Retinal pigment epithelial cell (primary cell): Measurements from ENCODE around the gene MEGF9.
A peak's percentile ranks its signal among the peaks of the same experiment; 100 is the strongest.
"Not testable (repeated sequence)": the region's sequence is repeated elsewhere in the genome, so short reads cannot be mapped to it uniquely, and the experiment has no call there.

Source experiments
- DNase-seq: peaks from one replicate; pipeline ENCODE4 v3.0.0-alpha.2; 2010; ENCODE audit warnings: low read depth
- H3K4me3 ChIP-seq: 2 replicates; pipeline ENCODE4 v1.5.1; 2011; ENCODE audit warnings: mild to moderate bottlenecking, low read length, control low read depth, moderate library complexity
- TF ChIP-seq, protein P1 (sequence below): conservative IDR thresholded peaks from 2 replicates; pipeline ENCODE4 v1.5.1; 2011; ENCODE audit warnings: low read depth, low read length, control low read depth, inconsistent platforms

Gene MEGF9

DNA sequence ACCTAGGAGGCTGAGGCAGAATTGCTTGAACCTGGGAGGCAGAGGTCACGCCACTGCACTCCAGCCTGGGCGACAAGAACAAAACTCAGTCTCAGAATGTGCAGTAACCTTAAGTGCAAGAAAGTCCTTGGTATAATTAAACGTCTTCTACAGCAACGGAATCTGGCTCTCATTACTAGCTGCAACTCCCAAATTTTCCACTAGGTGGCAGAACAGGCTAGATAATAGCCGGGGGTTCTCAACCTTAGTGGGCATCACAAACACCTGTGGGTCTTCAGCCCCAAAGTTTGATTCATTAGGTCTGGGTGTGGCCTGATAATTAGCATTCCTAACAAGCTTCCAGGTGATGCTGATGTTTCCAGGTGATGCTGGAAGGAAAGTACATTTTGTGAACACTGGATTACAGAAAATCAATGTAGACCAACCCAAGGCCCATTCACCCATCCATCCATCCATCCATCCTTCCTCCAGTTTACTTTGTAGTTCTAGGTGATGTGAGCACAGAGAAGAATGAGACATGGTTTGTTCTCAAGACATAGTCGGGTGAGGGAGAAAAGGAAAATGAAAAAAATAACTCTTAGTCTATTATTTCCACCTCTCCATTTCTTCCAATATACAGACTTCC lies 41.7 kb upstream of the MEGF9 start:
- no peak for DNase-seq
- no peak overlapping the region for H3K4me3 ChIP-seq
- TF ChIP-seq, protein P1, sequence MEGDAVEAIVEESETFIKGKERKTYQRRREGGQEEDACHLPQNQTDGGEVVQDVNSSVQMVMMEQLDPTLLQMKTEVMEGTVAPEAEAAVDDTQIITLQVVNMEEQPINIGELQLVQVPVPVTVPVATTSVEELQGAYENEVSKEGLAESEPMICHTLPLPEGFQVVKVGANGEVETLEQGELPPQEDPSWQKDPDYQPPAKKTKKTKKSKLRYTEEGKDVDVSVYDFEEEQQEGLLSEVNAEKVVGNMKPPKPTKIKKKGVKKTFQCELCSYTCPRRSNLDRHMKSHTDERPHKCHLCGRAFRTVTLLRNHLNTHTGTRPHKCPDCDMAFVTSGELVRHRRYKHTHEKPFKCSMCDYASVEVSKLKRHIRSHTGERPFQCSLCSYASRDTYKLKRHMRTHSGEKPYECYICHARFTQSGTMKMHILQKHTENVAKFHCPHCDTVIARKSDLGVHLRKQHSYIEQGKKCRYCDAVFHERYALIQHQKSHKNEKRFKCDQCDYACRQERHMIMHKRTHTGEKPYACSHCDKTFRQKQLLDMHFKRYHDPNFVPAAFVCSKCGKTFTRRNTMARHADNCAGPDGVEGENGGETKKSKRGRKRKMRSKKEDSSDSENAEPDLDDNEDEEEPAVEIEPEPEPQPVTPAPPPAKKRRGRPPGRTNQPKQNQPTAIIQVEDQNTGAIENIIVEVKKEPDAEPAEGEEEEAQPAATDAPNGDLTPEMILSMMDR = peak; percentile 84

DNA sequence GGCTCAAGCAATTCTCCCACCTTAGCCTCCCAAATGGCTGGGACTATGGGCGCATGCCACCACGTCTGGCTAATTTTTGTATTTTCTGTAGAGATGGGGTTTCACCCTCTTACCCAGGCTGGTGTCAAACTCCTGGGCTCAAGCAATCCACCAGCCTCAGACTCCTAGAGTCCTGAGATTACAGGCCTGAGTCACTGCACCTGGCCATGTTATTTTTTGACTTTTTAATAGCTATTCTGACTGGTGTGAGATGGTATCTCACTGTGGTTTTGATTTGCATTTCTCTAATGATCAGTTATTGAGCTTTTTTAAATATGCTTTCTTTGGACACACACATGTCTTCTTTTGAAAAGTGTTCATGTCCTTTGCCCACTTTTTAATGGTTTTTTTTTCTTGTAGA lies 40.8 kb upstream of the MEGF9 start:
- no peak overlapping the region for H3K4me3 ChIP-seq
- no peak for DNase-seq
- TF ChIP-seq, protein P1 = no peak

DNA sequence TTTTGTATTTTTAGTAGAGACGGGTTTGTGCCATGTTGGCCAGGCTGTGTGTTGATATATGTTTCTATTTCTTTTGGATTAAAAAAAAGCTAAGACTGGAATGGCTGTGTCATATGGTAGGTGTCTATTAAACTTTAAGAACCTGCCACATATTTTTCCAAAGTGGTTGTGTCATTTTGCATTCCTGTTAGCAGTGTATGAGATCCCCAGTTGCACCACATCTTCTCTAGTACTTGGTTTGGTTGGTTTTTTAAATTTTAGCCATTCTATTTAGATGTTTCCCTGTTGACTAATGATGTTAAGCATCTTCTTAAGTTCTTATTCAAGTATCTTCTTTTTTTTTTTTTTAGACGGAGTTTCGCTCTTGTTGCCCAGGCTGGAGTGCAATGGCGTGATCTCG lies 36.2 kb upstream of the MEGF9 start:
- TF ChIP-seq, protein P1 = no peak
- DNase-seq = no peak
- no peak overlapping the region for H3K4me3 ChIP-seq

DNA sequence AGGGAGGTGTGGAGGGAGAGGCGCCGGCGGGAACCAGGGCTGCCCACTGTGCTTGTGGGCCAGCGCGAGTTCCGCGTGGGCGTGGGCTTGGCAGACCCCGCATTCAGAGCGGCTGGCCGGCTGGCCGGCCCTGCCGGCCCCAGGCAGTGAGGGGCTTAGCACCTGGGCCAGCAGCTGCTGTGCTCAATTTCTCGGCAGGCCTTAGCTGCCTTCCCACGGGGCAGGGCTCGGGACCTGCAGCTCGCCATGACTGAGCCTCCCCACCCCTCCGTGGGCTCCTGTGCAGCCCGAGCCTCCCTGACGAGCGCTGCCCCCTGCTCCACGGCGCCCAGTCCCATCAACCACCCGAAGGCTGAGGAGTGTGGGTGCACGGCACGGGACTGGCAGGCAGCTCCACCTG lies 32.1 kb upstream of the MEGF9 start:
- H3K4me3 ChIP-seq, DNase-seq: not testable (repeated sequence)

DNA sequence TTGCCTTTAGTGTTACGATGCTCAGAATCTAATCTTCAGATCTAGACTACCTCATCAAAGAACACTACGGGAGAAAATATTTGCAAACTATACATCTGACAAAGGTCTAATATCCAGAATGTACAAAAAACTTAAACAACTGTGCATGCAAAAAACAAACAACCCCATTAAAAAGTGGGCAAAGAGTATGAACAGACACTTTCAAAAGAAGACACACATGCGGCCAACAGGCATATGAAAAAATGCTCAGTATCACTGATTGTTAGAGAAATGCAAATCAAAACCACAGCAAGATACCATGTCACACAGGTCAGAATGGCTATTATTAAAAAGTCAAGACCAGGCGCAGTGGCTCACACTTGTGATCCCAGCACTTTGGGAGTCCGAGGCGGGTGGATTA lies 31.0 kb upstream of the MEGF9 start:
- no peak overlapping the region for H3K4me3 ChIP-seq
- DNase-seq = no peak
- TF ChIP-seq, protein P1 = no peak

DNA sequence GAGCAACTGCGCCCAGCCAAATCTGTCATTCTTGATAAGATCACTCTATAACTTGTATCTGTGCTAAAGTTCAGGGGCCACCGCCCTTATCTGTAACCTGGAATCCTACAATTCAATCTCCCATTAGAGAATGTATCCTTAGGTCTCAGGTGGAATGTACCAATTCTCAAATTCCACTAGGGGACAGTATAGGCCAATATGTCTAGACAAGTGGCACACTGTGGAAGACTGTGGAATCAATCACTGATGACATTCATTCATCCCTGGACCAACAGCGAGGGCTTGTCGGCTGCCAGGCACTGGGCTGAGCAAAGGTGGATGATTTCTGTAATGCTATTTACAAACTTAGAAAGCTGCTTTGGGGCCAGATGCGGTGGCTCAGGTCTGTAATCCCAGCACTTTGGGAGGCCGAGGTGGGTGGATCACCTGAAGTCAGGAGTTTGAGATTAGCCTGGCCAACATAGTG lies 28.7 kb upstream of the MEGF9 start:
- DNase-seq = no peak
- TF ChIP-seq, protein P1 = peak; percentile 76
- H3K4me3 ChIP-seq = no peak overlapping the region

DNA sequence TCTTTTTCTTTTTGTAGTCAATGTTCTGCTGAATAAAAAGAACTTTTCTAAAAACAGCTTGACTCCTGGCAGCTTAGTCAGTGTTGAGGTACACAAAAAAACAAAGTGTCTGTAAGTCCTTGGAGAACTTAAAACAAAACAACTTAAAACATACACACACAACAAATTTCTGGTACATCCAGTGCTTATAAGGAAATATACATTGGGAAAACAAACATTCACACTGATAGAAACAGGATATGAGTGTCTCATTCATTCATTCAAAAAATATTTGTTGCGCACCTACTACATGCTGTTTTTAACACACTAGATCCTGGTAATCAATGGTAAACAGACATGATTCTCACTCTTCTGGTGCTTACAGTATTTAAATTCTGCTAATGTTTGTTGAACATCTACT lies 27.4 kb upstream of the MEGF9 start:
- DNase-seq = no peak
- H3K4me3 ChIP-seq = no peak overlapping the region
- TF ChIP-seq, protein P1 = no peak
